ENCODE measurements around the gene CAPN3.

Gene CAPN3

DNA sequence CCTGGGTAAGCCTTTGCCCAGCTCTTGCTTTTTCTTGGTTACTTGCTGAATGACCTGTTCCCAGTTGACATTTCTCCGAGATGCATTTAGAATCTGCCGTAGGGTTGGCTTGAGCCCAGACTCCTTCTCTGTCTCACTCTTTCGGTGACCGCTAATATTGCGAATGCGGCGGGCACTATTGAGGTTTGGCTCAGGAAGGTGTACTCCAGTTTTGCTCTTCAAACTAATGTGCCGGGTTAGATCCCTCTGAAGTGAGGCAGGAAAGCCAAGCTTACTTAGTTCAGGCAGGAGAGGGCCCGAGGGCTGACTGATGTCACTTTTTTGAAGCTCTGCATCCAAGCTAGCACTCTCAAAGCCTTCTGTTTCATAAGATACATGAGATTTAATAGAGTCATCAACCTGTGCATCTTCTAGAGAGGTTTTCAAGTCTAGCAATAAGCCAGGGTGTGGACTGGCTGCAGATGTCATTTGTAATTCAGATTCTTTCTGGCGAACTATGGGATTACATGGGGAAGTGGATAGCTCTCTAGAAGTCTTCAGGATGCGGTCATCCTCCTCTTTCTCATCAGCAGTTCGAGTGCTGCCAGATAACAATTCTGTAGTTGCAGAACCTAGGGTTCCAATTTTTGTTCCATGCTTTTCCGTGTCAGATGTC, 90.6 kb downstream of the CAPN3 start:
- DNase-seq (ENCODE audit: low read depth in 1 of 2, low spot score in 1 of 2), result no peak

DNA sequence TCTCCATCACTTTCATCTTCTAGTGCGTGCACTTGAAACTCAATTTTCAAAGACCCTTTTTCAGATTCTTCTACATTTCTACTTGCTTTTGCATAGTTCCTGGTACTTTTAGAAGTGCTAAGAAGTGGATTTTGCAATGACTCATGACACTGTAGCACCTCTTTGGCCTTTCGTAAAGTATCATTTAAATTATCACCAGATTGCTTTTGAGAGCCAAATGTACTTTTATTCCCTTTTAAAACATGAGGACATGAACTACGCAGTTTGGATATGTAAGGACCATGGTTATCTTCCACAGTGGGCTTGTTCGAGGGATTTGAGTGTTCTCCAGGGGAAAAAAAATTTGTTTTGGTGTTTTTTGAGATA, 91.1 kb downstream of the CAPN3 start:
- no peak for DNase-seq (ENCODE audit: low read depth in 1 of 2, low spot score in 1 of 2)

DNA sequence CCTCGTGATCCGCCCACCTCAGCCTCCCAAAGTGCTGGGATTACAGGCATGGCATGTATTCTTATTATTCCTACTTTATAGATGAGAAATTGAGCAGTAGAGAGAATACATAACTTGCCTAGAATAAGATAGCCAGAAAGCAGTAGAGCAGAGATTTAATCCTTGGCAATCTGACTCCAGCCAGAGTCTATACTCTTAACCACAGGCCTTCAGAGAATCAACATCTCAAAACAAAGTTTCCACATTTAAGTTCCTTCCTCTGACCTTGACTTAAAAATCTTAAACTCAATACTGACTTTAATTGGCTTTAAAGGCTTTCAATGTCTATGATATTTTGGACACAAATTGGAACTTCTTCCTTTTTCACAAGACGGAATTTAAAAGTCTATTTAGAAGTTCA, 94.5 kb downstream of the CAPN3 start:
- DNase-seq (ENCODE audit: low read depth in 1 of 2, low spot score in 1 of 2), result no peak

DNA sequence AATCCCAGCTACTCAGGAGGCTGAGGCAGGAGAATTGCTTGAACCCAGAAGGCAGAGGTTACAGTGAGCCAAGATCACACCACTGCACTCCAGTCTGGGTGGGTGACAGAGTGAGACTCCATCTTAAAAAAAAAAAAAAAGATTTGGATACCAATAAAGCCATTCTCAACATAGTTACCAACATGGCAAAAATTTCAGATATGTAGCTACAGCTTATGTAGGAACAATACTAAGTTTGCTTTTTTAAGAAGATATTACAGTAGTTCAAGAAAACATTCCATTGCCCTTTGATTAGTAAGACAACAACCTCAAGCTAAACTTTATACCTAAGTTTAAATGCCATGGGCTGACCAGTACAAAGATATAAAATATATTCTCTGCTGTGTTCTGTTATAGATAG, 97.2 kb downstream of the CAPN3 start:
- no peak for DNase-seq (ENCODE audit: low read depth in 1 of 2, low spot score in 1 of 2)

DNA sequence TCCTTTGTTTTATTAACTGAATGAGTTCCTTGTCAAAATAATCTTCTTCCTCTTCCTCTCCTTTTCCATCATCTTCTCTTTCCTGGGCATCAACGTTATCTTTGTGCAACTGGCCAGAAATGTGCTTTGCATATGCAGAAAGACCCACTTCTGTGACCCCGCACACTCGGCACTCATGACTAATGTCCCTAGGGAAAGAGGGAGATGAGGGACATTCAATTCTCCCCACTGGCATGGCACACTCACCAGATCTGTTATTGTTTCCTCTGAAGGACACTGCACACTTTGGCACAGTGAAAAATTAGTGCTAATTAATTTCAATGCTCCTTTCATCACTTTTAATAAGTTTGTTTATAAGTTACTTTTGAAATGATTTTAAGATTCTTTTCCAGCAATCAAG, 97.7 kb downstream of the CAPN3 start:
- no peak for DNase-seq (ENCODE audit: low read depth in 1 of 2, low spot score in 1 of 2)

DNA sequence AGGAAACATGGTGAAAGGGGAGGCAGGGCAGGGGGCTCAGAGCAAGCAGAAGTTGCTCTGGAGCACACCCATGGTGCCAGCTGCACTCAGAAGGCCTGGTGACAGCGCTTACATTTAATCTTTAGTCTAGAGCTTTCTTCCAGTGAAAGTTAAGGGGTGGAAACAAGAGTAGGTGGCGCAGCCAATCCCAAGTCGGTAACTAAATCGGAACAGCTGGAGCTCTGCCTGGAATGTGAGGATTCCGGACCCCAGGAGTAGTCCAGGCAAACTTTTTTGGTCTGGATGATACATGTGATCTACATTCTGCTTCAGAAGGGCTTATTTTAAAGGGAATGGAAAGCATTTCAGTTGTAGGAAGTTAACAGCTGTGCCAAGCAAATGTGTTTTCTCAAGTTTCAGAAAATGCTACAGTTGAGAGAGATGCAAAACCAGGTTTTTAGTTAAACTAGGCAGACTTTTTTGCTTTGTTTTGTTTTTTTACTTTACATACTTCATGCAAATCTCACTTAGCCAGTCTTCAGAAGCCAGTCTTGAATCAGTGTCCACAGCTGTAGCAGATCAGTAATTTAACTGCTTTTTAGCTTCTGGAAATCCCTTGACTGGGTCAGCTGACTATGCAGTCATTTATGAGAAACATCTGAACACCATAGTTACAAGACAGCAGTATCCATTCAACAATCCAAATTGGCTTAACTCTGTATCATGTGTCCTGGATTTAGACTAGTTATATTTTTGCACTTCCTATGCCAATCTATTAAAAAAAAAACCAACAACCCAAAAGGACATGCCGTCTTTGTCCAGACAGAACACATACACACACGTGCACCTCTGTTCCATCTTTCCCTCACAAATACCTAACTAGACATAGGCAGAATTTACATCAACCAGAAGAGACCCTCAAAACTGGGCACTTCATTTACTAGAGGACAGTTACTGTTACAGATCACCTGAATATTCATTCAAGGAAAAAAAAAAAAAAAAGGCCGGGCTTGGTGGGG, 98.4 kb downstream of the CAPN3 start:
- DNase-seq (ENCODE audit: low read depth in 1 of 2, low spot score in 1 of 2), result no peak

DNA sequence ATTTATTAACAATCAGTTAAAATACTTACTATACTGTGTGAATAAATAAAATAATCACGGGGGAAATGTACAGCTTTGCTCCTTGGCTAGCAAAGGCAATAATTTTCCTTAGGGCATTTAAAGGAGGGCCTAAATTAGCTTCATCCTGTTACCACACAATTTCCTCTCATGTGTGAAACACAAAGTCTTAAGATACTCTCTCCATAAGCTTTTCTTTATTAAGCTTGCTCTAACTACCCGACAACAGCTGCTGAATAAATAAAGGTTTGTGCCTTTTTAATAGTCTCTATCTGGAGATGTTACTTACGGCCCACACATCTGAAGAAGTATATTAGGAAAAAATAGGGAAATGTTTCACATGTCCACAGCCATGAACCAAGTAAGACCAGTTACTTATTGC, 102.0 kb downstream of the CAPN3 start:
- DNase-seq (ENCODE audit: low read depth in 1 of 2, low spot score in 1 of 2), result no peak
